ENCODE results near the gene RNF39.
"Not testable (repeated sequence)": the region's sequence is repeated elsewhere in the genome, so short reads cannot be mapped to it uniquely, and the experiment has no call there.

Gene RNF39, protein sequence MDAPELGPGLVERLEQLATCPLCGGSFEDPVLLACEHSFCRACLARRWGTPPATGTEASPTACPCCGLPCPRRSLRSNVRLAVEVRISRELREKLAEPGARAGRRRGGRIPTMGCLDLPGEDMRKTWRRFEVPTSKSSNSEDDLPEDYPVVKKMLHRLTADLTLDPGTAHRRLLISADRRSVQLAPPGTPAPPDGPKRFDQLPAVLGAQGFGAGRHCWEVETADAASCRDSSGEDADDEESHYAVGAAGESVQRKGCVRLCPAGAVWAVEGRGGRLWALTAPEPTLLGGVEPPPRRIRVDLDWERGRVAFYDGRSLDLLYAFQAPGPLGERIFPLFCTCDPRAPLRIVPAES

DNA sequence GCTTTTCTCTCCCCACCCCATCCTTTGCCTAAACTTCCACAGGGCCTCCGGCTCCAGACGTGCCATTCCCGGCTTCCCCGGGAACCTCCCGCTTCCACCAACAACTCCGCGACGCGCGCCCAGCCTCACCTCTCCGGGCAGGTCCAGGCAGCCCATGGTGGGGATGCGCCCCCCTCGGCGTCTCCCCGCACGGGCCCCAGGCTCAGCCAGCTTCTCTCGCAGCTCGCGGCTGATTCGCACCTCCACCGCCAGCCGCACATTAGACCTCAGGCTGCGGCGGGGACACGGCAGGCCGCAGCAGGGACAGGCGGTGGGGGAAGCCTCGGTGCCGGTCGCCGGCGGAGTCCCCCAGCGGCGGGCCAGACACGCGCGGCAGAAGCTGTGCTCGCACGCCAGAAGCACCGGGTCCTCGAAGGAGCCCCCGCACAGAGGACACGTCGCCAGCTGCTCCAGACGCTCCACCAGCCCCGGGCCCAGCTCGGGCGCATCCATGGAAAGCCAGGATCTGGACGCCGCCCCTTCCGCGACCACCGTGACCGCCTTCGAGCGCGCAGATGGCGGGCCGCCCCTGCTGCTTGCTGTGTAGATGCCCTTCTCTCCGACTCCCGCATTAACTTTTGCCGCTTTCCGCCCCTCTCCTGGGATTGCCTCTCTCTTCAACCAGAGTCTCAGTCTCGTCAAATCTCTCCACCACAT, at the start of gene RNF39:
Gene RNF39 (minus strand): TSS at position 676 of the 696 bp plus-strand sequence. CDS start 184 bp downstream, at position 492.
- no peak for DNase-seq
- intact Hi-C loops (cut with DNase I), result no loop called here

DNA sequence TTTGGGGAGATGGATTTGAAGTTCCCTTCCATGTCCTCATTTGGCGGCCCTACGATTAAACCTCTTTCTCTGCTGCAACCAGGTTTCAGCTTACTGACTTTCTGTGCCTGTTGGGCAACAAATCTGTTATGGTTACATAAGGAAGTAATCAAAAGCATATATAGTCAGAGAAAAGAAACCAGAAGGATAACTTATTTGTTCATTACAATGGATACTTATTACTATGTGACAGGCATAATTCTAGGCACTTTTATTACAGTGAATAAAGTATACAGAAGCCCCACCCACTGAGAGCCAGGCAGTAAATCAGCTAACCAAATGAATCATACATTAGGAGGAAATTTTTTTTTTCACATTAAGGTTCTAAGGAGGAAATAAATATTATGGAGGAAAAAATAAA, 46.9 kb upstream of the RNF39 start:
- no peak for DNase-seq
- intact Hi-C loops (cut with DNase I), result no loop called here

DNA sequence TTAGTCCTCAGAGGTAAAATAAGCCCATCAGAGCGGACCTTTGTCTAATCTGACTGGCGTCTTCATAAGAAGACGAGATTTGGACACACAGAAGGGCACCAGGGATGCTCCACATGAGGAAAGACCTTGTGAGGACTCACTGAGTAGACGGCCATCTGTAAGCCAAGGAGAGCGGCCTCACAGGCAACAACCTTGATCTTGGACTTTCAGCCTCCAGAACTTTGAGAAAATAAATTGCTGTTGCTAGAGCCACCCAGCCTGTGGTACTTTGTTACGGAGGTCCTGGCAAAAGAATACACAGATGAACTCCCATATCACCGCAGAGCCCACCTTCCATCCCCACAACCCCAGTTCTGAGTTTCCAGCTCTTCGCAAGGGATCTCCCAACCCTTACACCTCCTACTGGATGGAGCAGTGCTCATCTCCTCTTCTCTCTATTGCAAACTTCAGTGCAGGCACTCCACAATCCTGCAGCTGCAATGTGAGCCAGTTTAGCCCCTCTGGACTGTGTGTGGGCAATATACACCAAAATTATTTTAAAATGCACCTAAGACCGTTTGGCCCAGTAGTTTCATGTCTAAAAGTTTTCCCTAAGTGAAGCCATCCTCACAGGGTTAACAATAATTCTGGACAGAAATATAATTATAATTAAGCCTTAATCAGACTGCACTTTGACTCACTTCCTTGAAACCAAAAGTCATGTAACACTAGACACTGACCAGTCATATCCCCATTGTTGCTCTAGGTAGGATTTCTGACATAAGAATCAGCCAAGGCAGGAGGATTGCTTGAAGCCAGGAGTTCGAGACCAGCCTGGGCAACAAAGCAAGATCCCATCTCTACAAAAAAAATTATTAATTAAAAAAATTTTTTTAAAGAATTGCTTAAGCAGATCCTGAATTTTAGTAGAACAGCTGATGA, 46.1 kb upstream of the RNF39 start:
- intact Hi-C loops (cut with DNase I), result no loop called here
- DNase-seq, result no peak

DNA sequence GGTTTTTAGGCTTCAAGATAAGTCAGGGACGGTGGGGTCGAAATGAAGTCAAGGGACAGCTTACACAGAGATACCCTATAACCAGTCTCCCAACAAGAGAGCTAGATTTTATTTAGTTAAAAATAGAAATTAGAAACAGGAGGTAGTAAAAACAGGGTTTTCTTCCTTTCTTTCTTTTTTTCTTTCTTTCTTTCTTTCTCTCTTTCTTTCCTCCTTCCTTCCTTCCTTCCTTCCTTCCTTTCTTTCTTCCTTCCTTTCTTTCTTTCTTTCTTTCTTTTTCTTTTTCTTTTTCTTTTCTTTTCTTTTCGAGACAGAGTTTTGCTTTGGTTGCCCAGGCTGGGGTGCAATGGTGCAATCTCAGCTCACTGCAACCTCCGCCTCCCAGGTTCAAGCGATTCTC, 43.1 kb upstream of the RNF39 start:
- DNase-seq; intact Hi-C loops (cut with DNase I): not testable (repeated sequence)

DNA sequence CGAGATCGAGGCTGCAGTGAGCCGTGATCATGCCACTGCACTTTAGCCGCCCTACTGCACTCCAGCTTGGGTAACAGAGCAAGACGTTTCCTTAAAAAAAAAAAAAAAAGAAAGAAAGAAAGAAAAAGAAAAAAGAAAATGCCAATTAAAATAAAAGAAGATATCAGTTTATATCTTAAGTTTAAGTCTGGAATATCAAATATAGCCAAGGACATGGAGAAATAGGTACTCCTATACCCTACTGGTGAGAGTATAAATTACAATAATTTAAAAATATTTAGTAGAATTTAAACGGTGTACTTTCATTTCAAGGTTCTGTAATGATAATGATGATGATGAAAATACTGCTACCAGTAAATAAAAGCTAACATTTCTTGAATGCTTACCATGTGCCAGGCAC, 41.2 kb upstream of the RNF39 start:
- no peak for DNase-seq
- intact Hi-C loops (cut with DNase I), result no loop called here

DNA sequence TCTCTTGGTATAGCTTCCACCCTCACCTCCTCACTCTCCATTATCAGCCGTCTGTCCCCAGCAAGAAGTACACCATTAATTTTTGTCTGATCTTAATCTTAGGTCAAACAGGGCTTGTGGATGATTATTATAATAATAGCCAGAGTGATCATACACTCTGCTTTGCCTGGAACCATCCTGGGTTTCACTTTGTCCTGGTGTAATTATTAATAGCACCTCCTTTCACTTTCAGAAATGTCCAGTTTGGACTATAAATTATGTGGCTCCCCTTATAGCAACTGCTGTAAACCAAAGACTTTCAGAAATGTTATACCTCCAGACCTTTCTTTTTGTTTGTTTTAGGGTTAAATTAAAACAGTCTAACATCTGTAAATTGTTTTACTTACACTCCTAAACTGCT, 38.3 kb upstream of the RNF39 start:
- intact Hi-C loops (cut with DNase I), result no loop called here
- DNase-seq, result no peak

DNA sequence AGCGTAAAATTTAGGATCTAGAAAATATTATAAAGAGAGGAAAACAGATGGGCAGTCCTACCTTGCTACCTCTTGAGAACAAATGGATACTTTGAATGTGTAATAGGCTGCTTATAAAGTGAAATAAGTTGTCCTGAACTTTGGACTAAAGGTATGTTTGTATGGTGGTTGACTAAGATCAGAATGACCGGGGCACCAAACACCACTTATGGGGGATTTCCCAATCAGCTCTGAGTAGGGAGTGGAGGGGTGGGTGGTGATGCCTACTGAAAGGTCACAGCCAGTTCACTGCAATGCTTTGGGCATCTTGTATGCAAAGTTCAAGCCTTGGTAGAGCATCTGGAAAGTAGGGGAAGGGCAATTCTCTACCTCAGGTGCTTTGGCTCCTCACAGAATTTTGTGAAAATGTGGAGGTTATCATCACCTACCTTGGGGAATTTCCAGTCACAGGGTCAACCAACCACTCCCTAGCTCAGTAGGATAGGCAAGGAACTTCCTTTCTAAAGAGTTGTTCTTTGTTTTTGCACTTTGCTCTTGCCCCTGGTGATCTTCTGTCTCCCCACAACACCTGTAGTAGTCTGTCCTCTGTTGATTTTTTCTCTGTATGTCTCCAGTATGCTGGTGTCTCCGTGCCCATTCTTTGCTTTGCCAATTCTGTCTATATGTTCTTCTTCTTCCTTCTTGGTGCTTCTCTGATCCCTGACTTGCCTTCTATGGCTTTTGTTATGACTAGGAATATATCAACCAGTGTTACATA, 37.6 kb upstream of the RNF39 start, which contains the start of gene TRIM31:
Gene TRIM31 (minus strand): TSS at position 88 of the 757 bp plus-strand sequence. CDS start 285 bp downstream, outside the sequence.
- DNase-seq, result no peak
- intact Hi-C loops (cut with DNase I), result no loop called here

DNA sequence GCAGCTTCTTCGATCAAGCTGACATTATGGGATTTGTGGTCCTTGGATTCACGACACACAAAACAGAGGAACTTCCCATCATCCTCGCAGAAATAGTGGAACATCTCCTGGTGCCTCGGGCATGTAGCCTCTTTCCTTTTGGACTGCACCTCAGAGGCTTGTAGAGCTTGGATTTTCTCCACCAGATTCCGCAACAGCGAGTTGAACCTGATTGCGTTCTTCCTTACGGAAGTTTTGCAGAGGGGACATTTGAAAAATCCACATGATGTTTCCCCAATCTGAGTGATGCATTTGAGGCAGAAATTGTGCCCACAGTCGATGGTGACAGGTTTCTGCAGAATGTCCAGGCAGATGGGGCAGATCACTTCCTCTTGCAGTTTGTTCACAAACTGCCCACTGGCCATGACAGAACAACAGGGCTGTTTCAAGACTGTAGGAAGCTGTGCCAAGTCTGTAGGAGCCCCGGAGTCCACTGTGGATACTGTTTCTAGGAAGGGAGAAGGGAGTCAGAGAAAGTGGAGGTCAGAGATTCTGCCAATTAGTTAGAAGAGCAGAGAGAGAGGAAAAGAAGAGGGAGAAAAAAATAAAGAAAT, 36.9 kb upstream of the RNF39 start:
- intact Hi-C loops (cut with DNase I), result no loop called here

DNA sequence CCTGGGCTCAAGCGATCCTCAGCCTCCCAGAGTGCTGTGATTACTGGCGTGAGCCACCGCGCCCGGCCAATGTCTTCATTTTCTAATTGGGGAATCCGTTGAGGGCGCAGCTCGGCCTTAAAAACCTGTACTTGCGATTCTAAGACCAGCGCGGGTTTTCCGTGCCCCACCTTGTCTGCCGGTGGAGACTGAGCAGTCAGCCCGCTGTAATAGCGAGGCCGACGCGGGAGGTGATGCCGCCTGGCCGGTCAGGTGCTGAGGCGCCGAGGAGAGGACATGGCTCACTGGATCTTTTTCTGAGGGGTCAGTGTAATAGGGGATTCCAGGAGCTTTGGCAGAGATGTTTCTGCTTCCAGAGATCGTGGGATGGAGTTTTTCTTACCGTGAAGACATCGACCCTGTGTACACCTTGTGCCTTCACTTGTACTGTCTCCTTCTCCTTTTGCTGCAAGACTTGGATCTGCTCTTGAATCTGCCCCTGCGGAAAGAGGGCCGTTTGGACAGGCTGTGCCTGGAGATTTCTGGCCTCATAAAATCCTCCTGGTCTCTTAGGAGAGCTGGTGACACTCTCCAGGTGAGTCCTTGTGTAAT, 35.8 kb upstream of the RNF39 start:
- no peak for DNase-seq
- intact Hi-C loops (cut with DNase I), result no loop called here

More for the DNA sequence above, 36.9 kb upstream of the RNF39 start:
- no peak for DNase-seq

DNA sequence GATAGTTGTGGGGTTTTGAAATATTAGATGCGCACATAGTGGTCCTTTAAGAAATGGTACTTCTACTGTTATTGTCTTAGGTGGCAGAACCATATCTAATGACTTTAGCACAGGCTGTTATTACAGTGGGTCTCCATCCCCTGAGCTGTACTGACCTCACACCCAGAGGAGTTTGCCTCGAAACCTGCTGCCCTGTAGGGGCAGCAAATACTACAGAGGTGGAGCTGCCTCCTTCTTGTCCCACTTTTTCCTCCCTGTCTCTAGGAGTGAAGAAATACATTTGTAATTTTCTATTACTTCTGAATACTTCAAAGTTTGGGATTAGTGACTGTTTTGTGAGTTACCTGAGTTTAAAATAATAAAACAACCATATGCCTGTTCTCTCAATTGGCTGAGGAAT, 29.1 kb upstream of the RNF39 start:
- DNase-seq, result no peak
- intact Hi-C loops (cut with DNase I), result no loop called here

DNA sequence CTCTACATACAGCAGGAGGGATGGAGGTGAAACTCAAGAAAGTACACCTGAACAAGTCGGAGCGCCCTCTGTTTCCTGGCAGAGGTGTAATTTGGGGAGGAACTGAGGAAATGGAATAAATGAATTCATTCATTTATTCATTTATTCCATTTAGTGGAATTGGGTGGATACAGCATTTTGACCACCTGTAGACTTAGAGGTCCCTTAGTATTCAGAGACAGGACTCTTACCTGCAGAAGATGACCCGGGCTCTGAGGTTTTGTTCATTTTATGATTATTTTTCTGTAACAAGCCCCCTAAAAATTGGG, 28.3 kb upstream of the RNF39 start:
- DNase-seq, result no peak
- intact Hi-C loops (cut with DNase I), result no loop called here

DNA sequence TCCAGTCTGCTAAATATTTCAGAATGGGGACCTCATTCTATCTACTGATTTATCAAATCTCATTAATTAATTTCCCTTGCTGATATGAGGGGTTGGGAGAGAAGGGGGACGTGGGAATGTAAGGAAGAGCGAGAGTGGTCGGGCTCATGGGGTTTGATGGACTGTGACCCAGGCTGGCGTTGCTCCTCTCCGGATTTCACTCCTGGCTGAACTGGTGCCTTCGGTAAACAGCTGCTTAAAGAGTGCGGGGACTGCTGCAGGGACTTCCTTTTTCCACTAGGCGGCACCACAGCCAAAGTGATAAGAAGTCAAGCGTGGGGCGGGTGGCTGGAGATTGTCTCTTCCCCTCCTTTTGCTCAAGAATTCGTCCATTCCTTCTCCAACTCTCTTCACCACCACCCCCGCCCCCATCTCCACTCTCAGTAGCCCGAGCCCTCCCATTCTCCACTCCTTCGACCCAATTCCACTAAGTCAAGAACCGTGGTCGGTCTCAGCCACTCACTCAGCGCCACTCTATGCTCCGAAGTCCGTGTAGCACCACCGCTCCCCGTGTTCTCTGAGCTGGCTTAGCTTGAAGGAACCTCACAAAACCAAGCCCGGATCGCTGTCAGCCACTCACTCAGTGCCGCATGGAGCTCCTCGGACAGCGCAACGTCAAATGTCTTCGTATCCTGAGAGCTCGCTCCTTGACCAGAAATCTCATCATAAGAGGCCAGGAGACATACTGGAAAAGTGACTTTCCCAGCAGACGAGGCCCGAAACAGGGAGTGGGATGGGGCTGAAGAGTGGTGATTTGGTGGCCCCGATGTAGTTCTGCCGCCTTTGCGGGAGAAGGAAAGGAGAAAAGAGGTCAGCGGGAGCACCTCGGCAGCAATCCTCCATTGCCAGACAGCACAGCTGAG, 27.7 kb upstream of the RNF39 start:
- peak; percentile 71 to 94 (median 85) for DNase-seq
- intact Hi-C loops (cut with DNase I), result no loop called here

DNA sequence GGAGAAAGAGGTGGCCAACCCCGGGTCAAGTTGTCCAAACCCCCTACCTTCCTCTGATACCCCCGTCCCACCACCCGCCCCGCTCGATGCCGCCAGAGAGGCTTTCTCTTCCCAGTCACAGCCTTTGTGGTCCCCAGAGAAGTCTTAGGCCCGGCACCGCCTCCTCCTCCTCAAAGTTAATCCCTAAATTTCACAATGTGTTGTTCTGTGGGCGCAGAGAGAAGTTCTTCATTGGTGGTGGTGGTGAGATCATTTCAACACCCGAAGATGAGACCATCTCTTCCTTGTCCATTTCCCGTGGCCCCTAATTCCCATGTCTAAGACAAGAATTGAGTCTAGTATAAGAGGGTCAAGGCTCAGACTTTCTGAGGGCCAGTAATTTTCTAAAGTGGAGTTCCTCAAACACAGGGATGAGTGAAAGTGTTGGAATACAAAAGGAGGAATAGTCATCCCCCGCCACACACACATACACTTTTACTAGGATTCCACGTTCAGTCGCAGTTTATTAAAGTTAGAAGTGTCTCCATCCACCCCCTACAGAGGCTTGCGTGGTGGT, 26.9 kb upstream of the RNF39 start:
- intact Hi-C loops (cut with DNase I), result no loop called here
- DNase-seq, result peak in 5 of 42 donors; percentile 4 to 15 (median 11)

DNA sequence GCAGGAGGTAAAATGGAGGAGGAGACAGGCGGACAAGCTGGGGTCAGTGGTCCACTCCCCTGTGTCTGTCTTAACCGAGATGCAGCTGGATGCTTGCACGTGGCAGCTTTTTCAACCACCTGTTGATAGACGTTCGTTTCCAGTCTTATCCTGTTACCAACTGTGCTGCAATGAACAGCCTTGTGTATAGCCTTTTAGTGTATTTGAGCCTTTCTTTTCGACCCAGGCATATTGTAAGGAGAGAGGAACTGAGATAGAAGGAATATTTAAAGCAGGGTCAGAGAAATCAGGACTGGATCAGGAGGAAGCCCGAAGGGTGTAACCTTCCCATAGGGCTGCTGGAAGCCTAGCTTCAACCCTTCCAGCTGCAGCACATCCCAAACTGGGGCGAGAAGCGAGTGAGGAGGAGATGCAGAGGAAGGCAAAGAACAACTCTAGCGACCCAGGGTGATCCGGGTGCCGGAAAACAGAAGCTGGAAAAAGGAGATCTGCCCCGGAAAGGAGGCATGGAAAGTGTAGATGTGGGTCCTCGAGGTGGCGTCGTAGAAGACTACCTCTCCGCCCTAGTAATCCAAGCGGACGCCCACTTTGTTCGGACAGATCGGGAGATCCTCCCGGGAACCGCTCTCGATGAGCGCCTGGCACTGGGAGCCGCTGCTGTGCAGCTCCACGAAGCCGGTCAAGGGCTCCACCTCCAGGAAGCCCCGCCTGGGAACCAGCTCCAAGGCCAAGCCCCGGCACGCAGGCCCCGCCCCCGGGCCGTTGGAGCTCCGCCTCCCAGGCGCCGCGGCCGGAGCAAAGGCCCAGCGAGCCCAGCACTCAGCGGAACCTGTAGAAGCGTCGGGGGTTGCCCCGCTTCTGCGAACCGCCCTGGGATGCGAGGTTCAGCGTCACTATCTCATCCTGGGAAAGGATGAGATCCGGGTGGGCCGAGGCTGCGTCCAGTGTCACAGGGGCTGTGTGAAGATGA, 26.2 kb upstream of the RNF39 start:
- intact Hi-C loops (cut with DNase I), result no loop called here
- peak; percentile 71 to 95 (median 87) for DNase-seq

DNA sequence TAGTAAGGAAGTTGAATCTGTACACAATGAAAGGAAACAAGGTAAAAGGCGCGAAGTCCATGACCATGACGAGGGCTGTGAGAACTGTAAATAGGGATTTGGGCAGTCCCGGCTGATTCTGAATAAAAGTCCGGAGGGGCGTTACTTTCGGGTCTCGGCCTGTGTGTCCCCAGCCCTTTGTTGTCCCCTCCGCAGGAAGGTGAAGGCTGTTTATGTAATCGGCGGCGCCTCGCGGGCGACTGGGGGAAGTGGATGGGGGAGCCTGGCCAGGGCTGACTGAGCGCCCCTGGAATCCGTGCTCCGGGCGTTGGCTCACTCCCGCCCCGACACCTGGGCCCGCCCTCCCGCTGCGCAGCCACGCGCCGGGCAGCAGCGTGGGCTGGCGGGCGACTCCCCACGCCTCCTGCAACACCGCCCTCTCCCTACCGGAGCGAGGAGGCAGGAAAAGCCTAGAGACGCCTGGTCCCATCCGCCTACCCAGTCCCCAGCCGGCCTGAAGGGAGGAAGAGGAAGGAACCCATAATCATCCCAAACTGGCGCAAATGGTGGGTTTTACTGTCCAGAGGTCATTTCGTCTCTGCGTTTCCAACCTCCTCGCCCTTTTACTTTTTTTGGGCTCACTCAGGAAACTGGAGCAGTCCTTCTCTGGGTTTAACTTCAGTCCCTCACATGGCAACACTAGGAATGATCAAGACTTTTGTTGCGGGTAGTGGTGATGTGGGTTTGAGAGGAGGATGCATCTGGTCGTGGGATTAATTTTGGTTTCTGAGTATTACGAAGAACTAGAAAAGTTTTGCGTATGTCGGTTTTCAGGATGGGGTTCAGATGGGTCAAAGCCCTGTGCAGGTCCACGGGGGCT, 25.2 kb upstream of the RNF39 start:
- peak in 1 of 42 donors; percentile 28 for DNase-seq

More for the DNA sequence above, 25.2 kb upstream of the RNF39 start:
- intact Hi-C loops (cut with DNase I), result no loop called here
